Measurements from ENCODE around the gene SLC41A1.

DNA sequence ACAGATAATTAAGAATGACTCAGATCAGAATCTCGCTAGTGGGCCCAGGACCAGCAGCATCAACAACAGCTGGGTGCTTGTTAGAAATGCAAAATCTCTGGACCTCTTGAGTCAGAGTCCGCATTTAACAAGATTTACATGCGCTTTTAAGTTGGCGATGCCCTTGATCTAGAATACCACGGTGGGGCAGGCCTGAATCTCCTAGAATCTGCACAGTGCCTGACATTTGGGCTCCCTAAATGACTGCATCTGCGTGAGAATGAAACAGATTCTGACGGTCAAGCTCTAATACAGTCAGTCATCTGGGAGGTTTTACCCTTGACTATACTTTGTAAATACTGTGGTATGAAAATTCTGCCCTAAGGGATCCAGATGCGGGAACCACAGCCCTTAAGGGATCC is 20.5 kb downstream of the SLC41A1 start:
- TF ChIP-seq, protein P1, sequence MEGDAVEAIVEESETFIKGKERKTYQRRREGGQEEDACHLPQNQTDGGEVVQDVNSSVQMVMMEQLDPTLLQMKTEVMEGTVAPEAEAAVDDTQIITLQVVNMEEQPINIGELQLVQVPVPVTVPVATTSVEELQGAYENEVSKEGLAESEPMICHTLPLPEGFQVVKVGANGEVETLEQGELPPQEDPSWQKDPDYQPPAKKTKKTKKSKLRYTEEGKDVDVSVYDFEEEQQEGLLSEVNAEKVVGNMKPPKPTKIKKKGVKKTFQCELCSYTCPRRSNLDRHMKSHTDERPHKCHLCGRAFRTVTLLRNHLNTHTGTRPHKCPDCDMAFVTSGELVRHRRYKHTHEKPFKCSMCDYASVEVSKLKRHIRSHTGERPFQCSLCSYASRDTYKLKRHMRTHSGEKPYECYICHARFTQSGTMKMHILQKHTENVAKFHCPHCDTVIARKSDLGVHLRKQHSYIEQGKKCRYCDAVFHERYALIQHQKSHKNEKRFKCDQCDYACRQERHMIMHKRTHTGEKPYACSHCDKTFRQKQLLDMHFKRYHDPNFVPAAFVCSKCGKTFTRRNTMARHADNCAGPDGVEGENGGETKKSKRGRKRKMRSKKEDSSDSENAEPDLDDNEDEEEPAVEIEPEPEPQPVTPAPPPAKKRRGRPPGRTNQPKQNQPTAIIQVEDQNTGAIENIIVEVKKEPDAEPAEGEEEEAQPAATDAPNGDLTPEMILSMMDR (IDR thresholded peaks at IDR 0.05 in 2 of 3, conservative IDR thresholded peaks at IDR 0.05 in 1 of 3; ENCODE audit: insufficient read depth in 2 of 3, low read depth in 1 of 3, low read length in 3 of 3), result no peak
- TF ChIP-seq JUND (IDR thresholded peaks at IDR 0.05; ENCODE audit: borderline replicate concordance, low read depth, low read length) (no peak), JUND (tag; IDR thresholded peaks at IDR 0.05; ENCODE audit: borderline replicate concordance, low read depth, low read length) (no peak), ZNF134 (CRISPR knock-in tag; conservative IDR thresholded peaks at IDR 0.05) (no peak)
- TF ChIP-seq, protein P2, sequence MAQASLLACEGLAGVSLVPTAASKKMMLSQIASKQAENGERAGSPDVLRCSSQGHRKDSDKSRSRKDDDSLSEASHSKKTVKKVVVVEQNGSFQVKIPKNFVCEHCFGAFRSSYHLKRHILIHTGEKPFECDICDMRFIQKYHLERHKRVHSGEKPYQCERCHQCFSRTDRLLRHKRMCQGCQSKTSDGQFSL (CRISPR knock-in tag; IDR thresholded peaks at IDR 0.05), result no peak
- TF ChIP-seq, protein P2 (tag; IDR thresholded peaks at IDR 0.05), result no peak

All from K562 (cell line).